OCI-LY1 (cell line): ENCODE results near the gene FCSK.
"Not testable (repeated sequence)": the region's sequence is repeated elsewhere in the genome, so short reads cannot be mapped to it uniquely, and the experiment has no call there.

ENCODE experiments used
- CTCF ChIP-seq: fragments of 200-600 bp; sonication (generic), shearing (Covaris generic); IDR thresholded peaks from 2 replicates; pipeline ENCODE4 v1.5.1; 2017; ENCODE audit warnings: mild to moderate bottlenecking, antibody characterized with exemption, low read length, moderate library complexity, mixed read lengths
- EZH2 ChIP-seq: fragments of 200-600 bp; sonication (generic), shearing (Covaris generic); IDR thresholded peaks from 2 replicates; pipeline ENCODE4 v1.8.0; 2017; ENCODE audit warnings: borderline replicate concordance, mixed run types, mild to moderate bottlenecking, antibody characterized with exemption, low read length, moderate library complexity, mixed read lengths

- TF ChIP-seq EZH2, CTCF: not testable (repeated sequence)
Observed at GRCh38 chr16:70406104-70406503, 48.3 kb upstream of the FCSK start.
